GM23338 (cell line): Measurements from ENCODE around the gene DNAJB6. TPM values are rescaled to one million over a fixed set of nuclear protein-coding genes. Genes with fewer than 3 reads are reported as not detected.
A peak's percentile ranks its signal among the peaks of the same experiment; 100 is the strongest.

ENCODE experiments used
- ATAC-seq: fragments of 200-7000 bp; cut with Tn5 transposase; 3 replicates; pipeline ENCODE4 v1.9.1; 2020
- DNase-seq: peaks from one replicate; pipeline ENCODE4 v3.0.0-alpha.2; 2015; ENCODE audit warnings: low spot score
- H2AFZ ChIP-seq: fragments of 200-600 bp; sonication (generic); 2 replicates; pipeline ENCODE4 v1.8.0; 2016; ENCODE audit warnings: antibody characterized with exemption, mild to moderate bottlenecking, moderate library complexity
- H3F3A ChIP-seq: fragments of 200-600 bp; sonication (generic); replicated peaks from 2 replicates; pipeline ENCODE4 v1.8.0; 2017; ENCODE audit warnings: antibody characterized with exemption, mixed run types, low read depth
- H3K27ac ChIP-seq: fragments of 200-600 bp; sonication (generic); 2 replicates; pipeline ENCODE4 v1.6.1; 2016; ENCODE audit warnings: low read depth
- H3K27me3 ChIP-seq: fragments of 200-600 bp; sonication (generic); 2 replicates; pipeline ENCODE4 v1.8.0; 2016; ENCODE audit warnings: mild to moderate bottlenecking, mixed run types, moderate library complexity; ENCODE audit not compliant: insufficient read depth
- H3K36me3 ChIP-seq: fragments of 200-600 bp; sonication (generic); 2 replicates; pipeline ENCODE4 v1.8.0; 2016; ENCODE audit warnings: mild to moderate bottlenecking; ENCODE audit not compliant: insufficient read depth
- H3K4me1 ChIP-seq: fragments of 200-600 bp; sonication (generic); 2 replicates; pipeline ENCODE4 v1.8.0; 2016; ENCODE audit warnings: mild to moderate bottlenecking, moderate library complexity; ENCODE audit not compliant: insufficient read depth
- H3K4me2 ChIP-seq: fragments of 200-600 bp; sonication (generic); 2 replicates; pipeline ENCODE4 v1.7.1; 2017; ENCODE audit warnings: mixed run types
- H3K4me3 ChIP-seq: fragments of 200-600 bp; sonication (generic); 2 replicates; pipeline ENCODE4 v1.6.1; 2016; ENCODE audit warnings: mixed run types
- H3K79me2 ChIP-seq: fragments of 200-600 bp; sonication (generic); replicated peaks from 2 replicates; pipeline ENCODE4 v1.8.0; 2017; ENCODE audit warnings: mild to moderate bottlenecking; ENCODE audit not compliant: insufficient read depth
- H3K9me2 ChIP-seq: fragments of 200-600 bp; sonication (generic); 2 replicates; pipeline ENCODE4 v1.8.0; 2017; ENCODE audit not compliant: insufficient read depth
- H4K20me1 ChIP-seq: fragments of 200-600 bp; sonication (generic); replicated peaks from 2 replicates; pipeline ENCODE4 v1.8.0; 2017; ENCODE audit warnings: mild to moderate bottlenecking; ENCODE audit not compliant: insufficient read depth
- H3K27ac Mint-ChIP-seq: 2 replicates; pipeline ENCODE4 v1.8.0; 2020; ENCODE audit warnings: inconsistent platforms, mild to moderate bottlenecking, moderate library complexity, mixed read lengths
- H3K27me3 Mint-ChIP-seq: 3 replicates; pipeline ENCODE4 v1.8.0; 2022; ENCODE audit warnings: low read depth, mild to moderate bottlenecking, moderate library complexity, mixed read lengths, inconsistent platforms; ENCODE audit not compliant: insufficient read depth, poor library complexity
- H3K36me3 Mint-ChIP-seq: 3 replicates; pipeline ENCODE4 v1.8.0; 2021; ENCODE audit warnings: low read depth, mild to moderate bottlenecking, inconsistent platforms, moderate library complexity, mixed read lengths
- H3K4me1 Mint-ChIP-seq: 3 replicates; pipeline ENCODE4 v1.8.0; 2020; ENCODE audit warnings: mild to moderate bottlenecking, inconsistent platforms, mixed read lengths
- H3K4me3 Mint-ChIP-seq: 3 replicates; pipeline ENCODE4 v1.8.0; 2021; ENCODE audit warnings: moderate library complexity, mild to moderate bottlenecking, inconsistent platforms, mixed read lengths
- H3K9me3 Mint-ChIP-seq: 3 replicates; pipeline ENCODE4 v1.8.0; 2020; ENCODE audit warnings: moderate library complexity, mild to moderate bottlenecking, inconsistent platforms, mixed read lengths
- CTCF ChIP-seq, 2 experiments: fragments of 200-600 bp in 1 of 2; sonication (generic) in 1 of 2; conservative IDR thresholded peaks; 2 replicates each; pipeline versions ENCODE4 v1.5.1 to v1.6.1; 2016 to 2017; ENCODE audit warnings: antibody characterized with exemption in 2 of 2, low read depth in 2 of 2, mild to moderate bottlenecking in 2 of 2, moderate library complexity in 1 of 2
- EZH2 ChIP-seq: fragments of 200-600 bp; sonication (generic); IDR thresholded peaks from one replicate; pipeline ENCODE4 v1.8.0; 2017; ENCODE audit warnings: antibody characterized with exemption, mild to moderate bottlenecking, low read depth; ENCODE audit not compliant: unreplicated experiment
- NANOG ChIP-seq: IDR thresholded peaks from 2 replicates; pipeline ENCODE4 v1.6.1; 2016; ENCODE audit warnings: antibody characterized with exemption, borderline replicate concordance
- POLR2AphosphoS5 ChIP-seq: IDR thresholded peaks from 2 replicates; pipeline ENCODE4 v1.6.1; 2016; ENCODE audit warnings: antibody characterized with exemption, low read depth
- REST ChIP-seq: IDR thresholded peaks from one replicate; pipeline ENCODE4 v1.6.1; 2018; ENCODE audit warnings: antibody characterized with exemption; ENCODE audit not compliant: unreplicated experiment
- STAT1 ChIP-seq: IDR thresholded peaks from one replicate; pipeline ENCODE4 v1.6.1; 2016; ENCODE audit warnings: antibody characterized with exemption; ENCODE audit not compliant: unreplicated experiment
- ZNF114 ChIP-seq: fragments of 250-450 bp; sonication (Bioruptor Pico); IDR thresholded peaks from 2 replicates; pipeline ENCODE4 v1.5.0; 2020; ENCODE audit warnings: mild to moderate bottlenecking, moderate library complexity
- ZNF331 ChIP-seq: fragments of 250-450 bp; sonication (Bioruptor Pico); IDR thresholded peaks from 2 replicates; pipeline ENCODE4 v1.5.0; 2020; ENCODE audit warnings: low read depth, mild to moderate bottlenecking, moderate library complexity
- polyA plus RNA-seq: library from polyadenylated mRNA; unstranded; fragments of >200 nt; fragmentation: Nextera tagmentation; extraction: Ambion mirVana; gene quantifications from 2 replicates; pipeline ENCODE4 v1.2.1, GENCODE V29; 2016
- total RNA-seq: library from RNA; depleted of rRNA; stranded (reverse); fragments of >200 nt; shearing (Covaris generic); gene quantifications from 2 replicates; pipeline ENCODE4 v1.2.3, GENCODE V29; 2014

The DNAJB6 gene
- total and polyA plus RNA-seq, 2 experiments from 2014 or later, result 308 to 322 TPM

GRCh38 chr7:157405501-157405900 is 68.7 kb downstream of the DNAJB6 start (continued):
- no peak for TF ChIP-seq NANOG
- no peak for TF ChIP-seq POLR2AphosphoS5
- no peak for TF ChIP-seq ZNF114 (CRISPR knock-in tag)
- TF ChIP-seq CTCF (conservative IDR thresholded peaks at IDR 0.05; ENCODE audit: low read depth in 2 of 2), result no peak
- TF ChIP-seq STAT1, result no peak

GRCh38 chr7:157405914-157406810 is 69.4 kb downstream of the DNAJB6 start:
- Histone ChIP-seq H3K4me2 (no peak overlapping the region), H3F3A (peaks cover 52% of the 10 kb centered on the region), H3K36me3 (peaks cover 1% of the 10 kb centered on the region; the same call in 1 of the 2 replicates), H4K20me1 (peaks cover 41% of the 10 kb centered on the region), H2AFZ (no peak overlapping the region), H3K4me1 (peaks cover 6% of the 10 kb centered on the region; the same call in 1 of the 2 replicates), H3K79me2 (peaks cover 76% of the 10 kb centered on the region), H3K9me2 (no peaks in the 10 kb centered on the region), H3K4me3 (no peak overlapping the region), H3K27ac (peak overlapping the region; percentile 66; the same call in 1 of the 2 replicates), H3K27me3 (no peaks in the 10 kb centered on the region)
- no peak overlapping the region for H3K4me3 Mint-ChIP-seq
- peaks cover 23% of the 10 kb centered on the region for H3K4me1 Mint-ChIP-seq
- DNase-seq (no peak), ATAC-seq (peak; percentile 6; the same call in 2 of the 3 replicates)
- H3K27me3 Mint-ChIP-seq, result peaks cover 29% of the 10 kb centered on the region
- TF ChIP-seq REST (no peak), CTCF (conservative IDR thresholded peaks at IDR 0.05; ENCODE audit: low read depth in 2 of 2) (peak in 1 of 2 experiments; percentile 52; a peak in 2 of 4 replicates), POLR2AphosphoS5 (0 out of 2 replicates have a peak, but pooled peaks have one; percentile 9), ZNF331 (CRISPR knock-in tag) (no peak), EZH2 (no peak)
- H3K27ac Mint-ChIP-seq, result peak overlapping the region; percentile 84; the same call in 1 of the 2 replicates
- H3K9me3 Mint-ChIP-seq, result no peaks in the 10 kb centered on the region
- H3K36me3 Mint-ChIP-seq, result peaks cover 55% of the 10 kb centered on the region
